ENCODE results near the gene IMPG2. TPM values are rescaled to one million over a fixed set of nuclear protein-coding genes. Genes with fewer than 3 reads are reported as not detected.

IMPG2 gene
- 0.52 TPM for total RNA-seq
- polyA plus RNA-seq: 0.23 TPM
- long read RNA-seq, donor 1: 0 reads
- long read RNA-seq, donor 2: 0 reads
- long read RNA-seq, donor 3: 0 reads
- long read RNA-seq, donor 4: 0 reads
- long read RNA-seq, donor 5: 0 reads
- long read RNA-seq, donor 6: 0 reads
- long read RNA-seq, donor 7: 0 reads
- long read RNA-seq, donor 8: 0 reads
- long read RNA-seq, donor 9: 0 reads
- long read RNA-seq, donor 10: 0 reads

GRCh38 chr3:101320475-101320874, at the start of gene IMPG2:
TSS of gene IMPG2 (minus strand) at chr3:101320575. CDS start at chr3:101320372, 203 bp downstream.
- 99% methylated on average over 2 of the region's 2 CpGs for WGBS
- H3K27me3 ChIP-seq (ENCODE audit: control insufficient read depth in 2 of 2, insufficient read depth in 1 of 2, low read length in 1 of 2): no peaks in the 10 kb centered on the region
- DNase-seq (ENCODE audit: low read depth in 6 of 9, low spot score in 9 of 9): no peak
- H3K27ac ChIP-seq (ENCODE audit: low read depth in 1 of 2, low read length in 1 of 2): no peak within 1 kb of the TSS
- H3K4me1 ChIP-seq (ENCODE audit: control insufficient read depth in 2 of 2, insufficient read depth in 2 of 2, low read length in 2 of 2): no peaks in the 10 kb centered on the region
- H3K36me3 ChIP-seq (ENCODE audit: control insufficient read depth in 2 of 2, insufficient read depth in 2 of 2, low read length in 1 of 2): peaks cover 0 to 2% of the 10 kb centered on the region in 2 donors
- H3K4me3 ChIP-seq (ENCODE audit: low read length in 2 of 2): no peak within 1 kb of the TSS
- H3K9me3 ChIP-seq (ENCODE audit: control insufficient read depth in 2 of 2, insufficient read depth in 1 of 2, low read length in 1 of 2): no peaks in the 10 kb centered on the region

- Histone ChIP-seq H3K27ac (ENCODE audit: low read depth in 1 of 2, low read length in 1 of 2) (no peak overlapping the region), H3K4me3 (ENCODE audit: low read length in 2 of 2) (no peak overlapping the region), H3K9me3 (ENCODE audit: control insufficient read depth in 2 of 2, insufficient read depth in 1 of 2, low read length in 1 of 2) (peaks cover 0 to 3% of the 10 kb centered on the region in 2 donors), H3K4me1 (ENCODE audit: control insufficient read depth in 2 of 2, insufficient read depth in 2 of 2, low read length in 2 of 2) (no peaks in the 10 kb centered on the region), H3K36me3 (ENCODE audit: control insufficient read depth in 2 of 2, insufficient read depth in 2 of 2, low read length in 1 of 2) (peaks cover 3 to 30% of the 10 kb centered on the region in 2 donors), H3K27me3 (ENCODE audit: control insufficient read depth in 2 of 2, insufficient read depth in 1 of 2, low read length in 1 of 2) (no peaks in the 10 kb centered on the region)
- DNase-seq (ENCODE audit: low read depth in 6 of 9, low spot score in 9 of 9): no peak
- 96% methylated on average over 2 of the region's 2 CpGs for WGBS
Measured at GRCh38 chr3:101362406-101362805, 42.0 kb upstream of the IMPG2 start.

GRCh38 chr3:101351829-101352228, 31.5 kb upstream of the IMPG2 start:
- no peaks in the 10 kb centered on the region for H3K9me3 ChIP-seq (ENCODE audit: control insufficient read depth in 2 of 2, insufficient read depth in 1 of 2, low read length in 1 of 2)
- H3K27me3 ChIP-seq (ENCODE audit: control insufficient read depth in 2 of 2, insufficient read depth in 1 of 2, low read length in 1 of 2): no peaks in the 10 kb centered on the region
- no peak for DNase-seq (ENCODE audit: low read depth in 6 of 9, low spot score in 9 of 9)
- peaks cover 0 to under 1% of the 10 kb centered on the region in 2 donors for H3K36me3 ChIP-seq (ENCODE audit: control insufficient read depth in 2 of 2, insufficient read depth in 2 of 2, low read length in 1 of 2)
- H3K27ac ChIP-seq (ENCODE audit: low read depth in 1 of 2, low read length in 1 of 2): no peak overlapping the region
- WGBS: 95% methylated on average over 1 of the region's 1 CpG
- H3K4me1 ChIP-seq (ENCODE audit: control insufficient read depth in 2 of 2, insufficient read depth in 2 of 2, low read length in 2 of 2): no peaks in the 10 kb centered on the region
- H3K4me3 ChIP-seq (ENCODE audit: low read length in 2 of 2): no peak overlapping the region

GRCh38 chr3:101340591-101340990, 20.2 kb upstream of the IMPG2 start:
- no peaks in the 10 kb centered on the region for H3K9me3 ChIP-seq (ENCODE audit: control insufficient read depth in 2 of 2, insufficient read depth in 1 of 2, low read length in 1 of 2)
- no peaks in the 10 kb centered on the region for H3K4me1 ChIP-seq (ENCODE audit: control insufficient read depth in 2 of 2, insufficient read depth in 2 of 2, low read length in 2 of 2)
- no peak for DNase-seq (ENCODE audit: low read depth in 6 of 9, low spot score in 9 of 9)
- peaks cover 0 to 16% of the 10 kb centered on the region in 2 donors for H3K36me3 ChIP-seq (ENCODE audit: control insufficient read depth in 2 of 2, insufficient read depth in 2 of 2, low read length in 1 of 2)
- no peak overlapping the region for H3K4me3 ChIP-seq (ENCODE audit: low read length in 2 of 2)
- WGBS: 72% methylated on average over 2 of the region's 2 CpGs
- H3K27ac ChIP-seq (ENCODE audit: low read depth in 1 of 2, low read length in 1 of 2): no peak overlapping the region
- H3K27me3 ChIP-seq (ENCODE audit: control insufficient read depth in 2 of 2, insufficient read depth in 1 of 2, low read length in 1 of 2): no peaks in the 10 kb centered on the region

GRCh38 chr3:101333883-101334282, 13.5 kb upstream of the IMPG2 start:
- peaks cover 0 to 11% of the 10 kb centered on the region in 2 donors for H3K36me3 ChIP-seq (ENCODE audit: control insufficient read depth in 2 of 2, insufficient read depth in 2 of 2, low read length in 1 of 2)
- DNase-seq (ENCODE audit: low read depth in 6 of 9, low spot score in 9 of 9): no peak
- H3K4me3 ChIP-seq (ENCODE audit: low read length in 2 of 2): no peak overlapping the region
- H3K4me1 ChIP-seq (ENCODE audit: control insufficient read depth in 2 of 2, insufficient read depth in 2 of 2, low read length in 2 of 2): no peaks in the 10 kb centered on the region
- WGBS: 90% methylated on average over 7 of the region's 7 CpGs
- H3K27me3 ChIP-seq (ENCODE audit: control insufficient read depth in 2 of 2, insufficient read depth in 1 of 2, low read length in 1 of 2): no peaks in the 10 kb centered on the region
- no peaks in the 10 kb centered on the region for H3K9me3 ChIP-seq (ENCODE audit: control insufficient read depth in 2 of 2, insufficient read depth in 1 of 2, low read length in 1 of 2)
- H3K27ac ChIP-seq (ENCODE audit: low read depth in 1 of 2, low read length in 1 of 2): no peak overlapping the region

- Histone ChIP-seq H3K36me3 (ENCODE audit: control insufficient read depth in 2 of 2, insufficient read depth in 2 of 2, low read length in 1 of 2) (peaks cover 3 to 9% of the 10 kb centered on the region in 2 donors), H3K27ac (ENCODE audit: low read depth in 1 of 2, low read length in 1 of 2) (no peak overlapping the region), H3K4me3 (ENCODE audit: low read length in 2 of 2) (no peak overlapping the region), H3K4me1 (ENCODE audit: control insufficient read depth in 2 of 2, insufficient read depth in 2 of 2, low read length in 2 of 2) (no peaks in the 10 kb centered on the region), H3K9me3 (ENCODE audit: control insufficient read depth in 2 of 2, insufficient read depth in 1 of 2, low read length in 1 of 2) (no peaks in the 10 kb centered on the region), H3K27me3 (ENCODE audit: control insufficient read depth in 2 of 2, insufficient read depth in 1 of 2, low read length in 1 of 2) (no peaks in the 10 kb centered on the region)
- DNase-seq (ENCODE audit: low read depth in 6 of 9, low spot score in 9 of 9): no peak
- 97% methylated on average over 7 of the region's 7 CpGs for WGBS
Measured at GRCh38 chr3:101329016-101329673, 8.8 kb upstream of the IMPG2 start.

- 96% methylated on average over 5 of the region's 5 CpGs for whole genome bisulfite sequencing
Measured at GRCh38 chr3:101325393-101326134, 5.2 kb upstream of the IMPG2 start.

GRCh38 chr3:101319531-101319930, 844 bp downstream of the IMPG2 start:
- 96% methylated on average over 5 of the region's 5 CpGs for WGBS
- no peaks in the 10 kb centered on the region for H3K4me1 ChIP-seq (ENCODE audit: control insufficient read depth in 2 of 2, insufficient read depth in 2 of 2, low read length in 2 of 2)
- H3K36me3 ChIP-seq (ENCODE audit: control insufficient read depth in 2 of 2, insufficient read depth in 2 of 2, low read length in 1 of 2): no peaks in the 10 kb centered on the region
- H3K9me3 ChIP-seq (ENCODE audit: control insufficient read depth in 2 of 2, insufficient read depth in 1 of 2, low read length in 1 of 2): no peaks in the 10 kb centered on the region
- DNase-seq (ENCODE audit: low read depth in 6 of 9, low spot score in 9 of 9): no peak
- H3K27ac ChIP-seq (ENCODE audit: low read depth in 1 of 2, low read length in 1 of 2): no peak overlapping the region
- no peak overlapping the region for H3K4me3 ChIP-seq (ENCODE audit: low read length in 2 of 2)
- H3K27me3 ChIP-seq (ENCODE audit: control insufficient read depth in 2 of 2, insufficient read depth in 1 of 2, low read length in 1 of 2): no peaks in the 10 kb centered on the region

More at GRCh38 chr3:101325393-101326134, 5.2 kb upstream of the IMPG2 start:
- DNase-seq (ENCODE audit: low read depth in 6 of 9, low spot score in 9 of 9): no peak
- Histone ChIP-seq H3K36me3 (ENCODE audit: control insufficient read depth in 2 of 2, insufficient read depth in 2 of 2, low read length in 1 of 2) (peaks cover 3 to 9% of the 10 kb centered on the region in 2 donors), H3K4me1 (ENCODE audit: control insufficient read depth in 2 of 2, insufficient read depth in 2 of 2, low read length in 2 of 2) (no peaks in the 10 kb centered on the region), H3K27ac (ENCODE audit: low read depth in 1 of 2, low read length in 1 of 2) (no peak overlapping the region), H3K9me3 (ENCODE audit: control insufficient read depth in 2 of 2, insufficient read depth in 1 of 2, low read length in 1 of 2) (no peaks in the 10 kb centered on the region), H3K4me3 (ENCODE audit: low read length in 2 of 2) (no peak overlapping the region), H3K27me3 (ENCODE audit: control insufficient read depth in 2 of 2, insufficient read depth in 1 of 2, low read length in 1 of 2) (no peaks in the 10 kb centered on the region)

GRCh38 chr3:101312545-101312944, 7.8 kb downstream of the IMPG2 start:
- no peak overlapping the region for H3K4me3 ChIP-seq (ENCODE audit: low read length in 2 of 2)
- 95% methylated on average over 2 of the region's 2 CpGs for WGBS
- no peaks in the 10 kb centered on the region for H3K4me1 ChIP-seq (ENCODE audit: control insufficient read depth in 2 of 2, insufficient read depth in 2 of 2, low read length in 2 of 2)
- no peaks in the 10 kb centered on the region for H3K27me3 ChIP-seq (ENCODE audit: control insufficient read depth in 2 of 2, insufficient read depth in 1 of 2, low read length in 1 of 2)
- no peaks in the 10 kb centered on the region for H3K36me3 ChIP-seq (ENCODE audit: control insufficient read depth in 2 of 2, insufficient read depth in 2 of 2, low read length in 1 of 2)
- peaks cover 1 to 8% of the 10 kb centered on the region in 2 donors for H3K9me3 ChIP-seq (ENCODE audit: control insufficient read depth in 2 of 2, insufficient read depth in 1 of 2, low read length in 1 of 2)
- DNase-seq (ENCODE audit: low read depth in 6 of 9, low spot score in 9 of 9): no peak
- H3K27ac ChIP-seq (ENCODE audit: low read depth in 1 of 2, low read length in 1 of 2): no peak overlapping the region

Data from thymus (tissue), 14 donors.